ENCODE data around the gene YY1.

Gene YY1

GRCh38 chr14:100239211-100239839 lies 381 bp downstream of the YY1 start:
- DNase-seq: no peak
- in situ Hi-C loops (cut with MboI; ENCODE audit: low pct_unique_long_range_greater_than_20kb, low sequenced_read_pairs): no loop called here

- peak; percentile 71 for DNase-seq
- in situ Hi-C loops (cut with MboI; ENCODE audit: low pct_unique_long_range_greater_than_20kb, low sequenced_read_pairs): no loop called here
These were observed 1.1 kb downstream of the YY1 start for GRCh38 chr14:100239840-100240667.

- DNase-seq: no peak
- in situ Hi-C loops (cut with MboI; ENCODE audit: low pct_unique_long_range_greater_than_20kb, low sequenced_read_pairs): no loop called here
These were observed 1.7 kb downstream of the YY1 start for GRCh38 chr14:100240668-100241032.

DNA sequence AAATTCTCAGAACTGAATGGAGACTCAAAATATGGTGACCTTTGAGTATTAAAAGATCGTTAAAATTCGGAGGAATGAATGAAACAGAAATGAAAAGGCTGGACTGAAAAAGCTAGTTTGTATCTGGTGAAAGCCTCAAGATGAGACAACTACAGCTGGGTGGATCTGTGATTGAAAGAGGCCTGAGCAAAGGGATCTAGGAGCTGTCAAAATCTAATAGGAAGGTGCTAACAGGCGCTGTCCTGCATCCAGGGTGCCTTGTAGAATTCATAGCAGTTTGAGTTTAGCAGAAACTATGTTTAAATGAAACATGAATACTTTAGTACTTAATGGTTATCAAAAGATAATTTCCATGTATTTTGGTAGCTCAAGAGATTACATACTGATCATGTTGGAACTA lies 2.3 kb downstream of the YY1 start:
- no peak for DNase-seq
- in situ Hi-C loops (cut with MboI; ENCODE audit: low pct_unique_long_range_greater_than_20kb, low sequenced_read_pairs): no loop called here

DNA sequence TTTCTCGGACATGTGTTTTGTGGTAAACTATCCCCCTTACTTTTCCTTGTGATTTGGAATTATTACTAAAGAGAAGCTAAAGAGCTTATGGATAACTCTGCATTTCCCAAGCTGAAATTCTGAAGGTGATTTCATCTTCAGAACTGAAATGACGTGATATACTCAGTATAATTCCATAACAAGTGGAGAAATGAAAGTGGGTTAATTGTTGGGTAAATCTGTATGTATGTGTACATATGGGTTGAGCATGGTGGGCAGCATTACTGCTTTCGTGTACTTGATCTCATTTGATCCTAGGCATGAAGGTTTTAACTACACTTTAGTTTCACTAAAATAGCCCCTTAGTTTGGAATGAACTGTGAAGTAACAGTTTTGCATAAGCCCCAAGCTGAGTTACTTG lies 4.1 kb downstream of the YY1 start:
- in situ Hi-C loops (cut with MboI; ENCODE audit: low pct_unique_long_range_greater_than_20kb, low sequenced_read_pairs): no loop called here
- DNase-seq: no peak

- in situ Hi-C loops (cut with MboI; ENCODE audit: low pct_unique_long_range_greater_than_20kb, low sequenced_read_pairs): no loop called here
- DNase-seq: peak; percentile 79
These were observed 8.0 kb downstream of the YY1 start for GRCh38 chr14:100246809-100247428.

- DNase-seq: no peak
- in situ Hi-C loops (cut with MboI; ENCODE audit: low pct_unique_long_range_greater_than_20kb, low sequenced_read_pairs): no loop called here
These were observed 12.0 kb downstream of the YY1 start for GRCh38 chr14:100250732-100251465.

DNA sequence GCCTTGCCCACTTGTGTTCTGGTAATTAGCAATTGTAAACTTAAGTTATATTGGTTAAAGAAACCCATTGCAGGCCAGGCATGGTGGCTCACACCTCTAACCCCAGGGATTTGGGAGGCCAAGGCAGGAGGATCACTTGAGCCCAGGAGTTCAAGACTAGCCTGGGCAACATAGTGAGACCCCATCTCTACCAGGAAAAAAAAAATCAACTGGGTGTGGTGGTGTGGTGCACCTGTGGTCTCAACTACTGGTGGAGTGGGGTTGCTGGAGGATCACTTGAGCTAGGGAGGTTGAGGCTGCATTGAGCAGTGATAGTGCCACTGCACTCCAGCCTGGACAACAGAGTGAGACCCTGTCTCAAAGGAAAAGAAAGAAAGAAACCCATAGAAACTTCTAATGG lies 13.7 kb downstream of the YY1 start:
- in situ Hi-C loops (cut with MboI; ENCODE audit: low pct_unique_long_range_greater_than_20kb, low sequenced_read_pairs): no loop called here
- DNase-seq: no peak

- in situ Hi-C loops (cut with MboI; ENCODE audit: low pct_unique_long_range_greater_than_20kb, low sequenced_read_pairs): no loop called here
- DNase-seq: no peak
These were observed 17.5 kb downstream of the YY1 start for GRCh38 chr14:100256339-100256895.

GRCh38 chr14:100261621-100262020 lies 22.7 kb downstream of the YY1 start:
- DNase-seq: no peak
- in situ Hi-C loops (cut with MboI; ENCODE audit: low pct_unique_long_range_greater_than_20kb, low sequenced_read_pairs): no loop called here

DNA sequence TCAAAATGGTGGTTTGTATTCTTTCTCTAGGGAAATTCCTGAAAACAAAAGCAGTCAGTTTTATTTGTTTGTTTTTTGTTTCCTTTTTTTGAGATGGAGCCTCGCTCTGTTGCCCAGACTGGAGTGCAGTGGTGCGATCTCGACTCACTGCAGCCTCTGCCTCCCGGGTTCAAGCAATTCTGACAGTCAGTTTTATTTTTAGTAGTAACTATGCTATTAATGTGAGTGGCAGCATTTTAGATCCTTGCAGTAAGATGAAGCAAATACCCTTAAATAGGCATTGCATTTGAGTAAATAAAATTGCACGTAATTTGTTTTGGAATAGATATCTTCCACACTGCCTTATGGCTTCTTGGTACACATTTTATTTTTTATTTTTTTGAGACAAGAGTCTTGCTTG lies 23.6 kb downstream of the YY1 start:
- DNase-seq: no peak
- in situ Hi-C loops (cut with MboI; ENCODE audit: low pct_unique_long_range_greater_than_20kb, low sequenced_read_pairs): no loop called here

- no peak for DNase-seq
- in situ Hi-C loops (cut with MboI; ENCODE audit: low pct_unique_long_range_greater_than_20kb, low sequenced_read_pairs): no loop called here
These were observed 24.2 kb downstream of the YY1 start for GRCh38 chr14:100263141-100263540.

DNA sequence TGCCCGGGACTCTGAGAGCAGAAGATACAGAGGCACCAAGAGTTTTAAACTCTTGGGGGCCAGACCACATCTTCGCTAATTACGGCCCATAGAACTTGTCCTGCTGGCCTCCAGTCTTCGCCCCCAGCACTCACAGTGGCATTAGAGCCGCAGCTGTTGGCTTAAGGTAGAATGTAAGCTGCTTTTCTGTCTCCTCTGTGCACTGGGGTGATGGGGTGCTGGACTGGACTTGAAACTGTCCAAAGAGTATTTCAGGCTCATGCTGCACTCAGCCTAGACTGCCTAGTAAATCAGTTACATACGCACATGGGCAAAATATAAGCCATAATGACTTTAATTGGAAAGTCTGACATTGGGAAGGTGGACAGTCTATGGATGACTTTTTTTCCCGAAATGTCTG lies 29.0 kb downstream of the YY1 start:
- in situ Hi-C loops (cut with MboI; ENCODE audit: low pct_unique_long_range_greater_than_20kb, low sequenced_read_pairs): no loop called here
- no peak for DNase-seq

DNA sequence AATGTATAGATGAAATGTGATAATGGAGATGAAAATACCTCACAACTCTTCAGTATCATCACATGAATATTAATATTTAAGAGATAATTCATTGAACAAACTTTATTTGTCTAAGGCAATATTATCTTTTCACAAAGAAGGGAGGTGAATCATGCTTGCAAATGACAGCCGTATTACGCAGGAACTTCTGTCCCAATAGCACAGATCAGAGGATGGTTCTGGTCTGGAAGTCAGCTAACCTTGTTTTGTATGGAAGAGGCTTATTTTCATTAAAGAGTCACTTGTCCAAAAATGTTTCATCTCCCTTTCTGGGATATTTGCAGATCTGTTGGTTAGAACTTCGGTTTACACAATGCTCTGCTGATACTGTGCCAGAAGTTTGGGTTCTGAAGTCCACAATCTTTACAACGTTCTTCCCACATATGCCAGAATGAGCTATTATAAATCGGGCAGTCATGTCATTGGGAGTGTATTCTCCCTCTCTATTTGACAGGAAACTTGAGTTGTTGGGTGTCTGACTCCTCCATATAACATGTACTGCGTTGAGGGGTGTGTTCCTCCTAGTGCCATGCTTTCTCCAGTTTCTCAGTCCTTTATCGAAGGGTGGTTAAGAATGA lies 29.8 kb downstream of the YY1 start:
- in situ Hi-C loops (cut with MboI; ENCODE audit: low pct_unique_long_range_greater_than_20kb, low sequenced_read_pairs): no loop called here
- DNase-seq: no peak

DNA sequence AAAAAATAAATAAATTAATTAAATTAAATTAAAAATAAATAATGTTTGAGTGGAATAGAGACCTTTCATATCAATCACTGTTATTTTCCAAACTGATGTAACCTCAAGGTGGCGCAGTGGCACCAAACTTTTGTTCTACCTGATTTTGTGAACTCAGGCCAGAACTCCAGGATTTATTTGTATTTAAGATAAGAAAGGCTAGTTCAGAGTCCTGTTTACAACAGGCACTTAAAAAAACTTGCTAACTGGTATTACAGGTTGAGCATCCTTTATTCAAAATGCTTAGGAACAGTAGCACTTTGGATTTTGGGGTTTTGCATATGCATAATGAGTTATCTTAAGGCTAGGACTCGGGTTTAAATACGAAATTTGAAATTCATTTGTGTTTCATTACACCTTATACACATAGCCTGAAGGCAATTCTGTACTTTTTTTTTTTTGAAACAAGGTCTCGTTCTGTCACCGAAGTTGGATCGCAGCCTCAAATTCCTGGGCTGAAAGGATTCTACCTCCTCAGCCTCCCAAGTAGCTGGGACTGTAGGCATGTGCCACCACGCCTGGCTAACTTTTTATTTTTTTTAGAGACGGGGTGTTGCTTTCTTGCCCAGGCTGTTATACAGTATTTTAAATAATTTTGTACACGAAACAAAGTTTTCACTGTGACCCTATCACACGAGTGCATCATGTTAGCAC lies 32.4 kb downstream of the YY1 start:
- in situ Hi-C loops (cut with MboI; ENCODE audit: low pct_unique_long_range_greater_than_20kb, low sequenced_read_pairs): no loop called here
- DNase-seq: peak; percentile 32

DNA sequence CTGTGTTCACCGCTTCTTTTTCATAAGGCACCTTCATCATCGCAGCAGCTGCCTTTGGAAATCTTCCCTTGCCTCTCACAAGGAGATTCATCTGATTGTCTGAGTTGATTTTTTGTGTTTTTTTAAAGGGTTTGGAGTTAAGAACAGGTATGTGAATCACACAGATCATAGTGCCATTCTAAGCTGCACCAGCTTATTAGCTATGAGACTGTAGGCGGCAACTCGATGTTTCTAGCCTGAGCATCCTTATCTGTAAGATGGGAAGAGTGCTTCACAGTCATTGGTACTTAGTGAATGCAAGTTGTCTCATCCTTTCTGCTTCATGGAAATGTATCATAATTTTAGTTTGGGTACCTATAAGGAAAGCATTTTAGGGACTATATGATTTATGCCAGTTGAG lies 35.3 kb downstream of the YY1 start:
- in situ Hi-C loops (cut with MboI; ENCODE audit: low pct_unique_long_range_greater_than_20kb, low sequenced_read_pairs): no loop called here
- DNase-seq: no peak

- no peak for DNase-seq
- in situ Hi-C loops (cut with MboI; ENCODE audit: low pct_unique_long_range_greater_than_20kb, low sequenced_read_pairs): no loop called here
These were observed 36.3 kb downstream of the YY1 start for GRCh38 chr14:100275214-100275613.

- in situ Hi-C loops (cut with MboI; ENCODE audit: low pct_unique_long_range_greater_than_20kb, low sequenced_read_pairs): no loop called here
- peak; percentile 58 for DNase-seq
These were observed 39.8 kb downstream of the YY1 start for GRCh38 chr14:100278702-100279101.

DNA sequence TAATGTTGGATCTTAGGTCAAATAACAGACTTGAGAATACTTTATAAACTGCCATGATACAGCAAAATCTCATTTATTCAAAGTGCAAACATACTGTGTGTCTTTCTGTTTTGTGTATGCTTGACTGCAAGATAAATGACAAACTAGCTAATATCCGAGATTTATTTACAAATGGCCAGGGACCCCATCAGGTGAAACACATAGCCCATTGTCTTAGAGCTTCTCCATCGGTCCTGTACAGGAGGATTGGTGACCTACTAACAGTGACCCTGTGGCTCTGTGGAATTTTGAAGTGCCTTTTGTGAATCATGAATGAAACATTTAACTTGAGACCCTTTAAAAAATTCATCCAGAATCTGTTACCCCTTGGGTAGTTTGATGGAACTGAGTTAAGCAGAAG lies 40.2 kb downstream of the YY1 start:
- no peak for DNase-seq
- in situ Hi-C loops (cut with MboI; ENCODE audit: low pct_unique_long_range_greater_than_20kb, low sequenced_read_pairs): no loop called here

All from KBM-7 (cell line).